Activated T-helper 1 cell treated with Interleukin-2 at 50 U/mL for 16 hours (primary cell): Measurements from ENCODE around the gene CDKN2A.
"Not testable (repeated sequence)": the region's sequence is repeated elsewhere in the genome, so short reads cannot be mapped to it uniquely, and the experiment has no call there.

Experiments used
- DNase-seq: peaks from one replicate; pipeline ENCODE4 v3.0.0-alpha.2; 2020; ENCODE audit warnings: low read depth

The CDKN2A gene

DNA sequence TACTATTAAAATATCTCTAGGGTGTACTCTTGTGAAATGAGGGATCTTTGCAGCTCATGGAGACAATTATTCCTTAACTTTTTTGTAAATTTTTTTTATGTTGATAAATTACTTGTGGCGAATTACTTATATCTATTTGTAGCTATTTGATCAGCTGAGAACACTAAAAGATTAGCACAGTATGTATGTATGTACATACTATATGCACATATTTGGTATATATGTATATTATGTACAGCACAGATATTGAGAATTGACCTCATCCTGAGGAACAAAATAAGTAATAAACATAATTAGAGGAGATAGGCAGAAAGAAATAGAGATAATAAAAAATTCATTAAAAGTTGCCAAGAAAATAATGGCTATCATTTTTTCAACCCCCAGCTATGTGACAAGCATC lies 11.8 kb downstream of the CDKN2A start:
- DNase-seq: no peak

DNA sequence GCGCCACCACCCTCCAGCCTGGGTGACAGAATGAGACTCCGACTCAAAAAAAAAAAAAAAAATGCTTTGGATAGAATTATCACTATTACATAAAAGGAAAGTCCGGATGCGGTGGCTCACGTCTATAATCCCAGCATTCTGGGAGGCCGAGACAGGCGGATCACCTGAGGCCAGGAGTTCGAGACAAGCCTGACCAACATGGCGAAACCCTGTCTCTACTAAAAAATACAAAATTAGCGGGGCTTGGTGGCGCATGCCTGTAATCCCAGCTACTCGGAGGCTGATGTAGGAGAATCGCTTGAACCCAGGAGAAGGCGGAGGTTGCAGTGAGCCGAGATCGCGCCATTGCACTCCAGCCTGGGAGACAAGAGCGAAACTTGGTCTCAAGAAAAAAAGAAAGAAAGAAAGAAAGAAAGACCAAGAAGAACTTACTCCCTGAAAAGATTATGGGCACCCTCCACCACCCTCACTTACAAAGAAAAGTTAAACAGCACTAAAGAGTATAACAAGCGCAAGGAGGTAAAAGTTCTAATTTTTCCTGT lies 17.8 kb downstream of the CDKN2A start:
- DNase-seq: no peak

DNA sequence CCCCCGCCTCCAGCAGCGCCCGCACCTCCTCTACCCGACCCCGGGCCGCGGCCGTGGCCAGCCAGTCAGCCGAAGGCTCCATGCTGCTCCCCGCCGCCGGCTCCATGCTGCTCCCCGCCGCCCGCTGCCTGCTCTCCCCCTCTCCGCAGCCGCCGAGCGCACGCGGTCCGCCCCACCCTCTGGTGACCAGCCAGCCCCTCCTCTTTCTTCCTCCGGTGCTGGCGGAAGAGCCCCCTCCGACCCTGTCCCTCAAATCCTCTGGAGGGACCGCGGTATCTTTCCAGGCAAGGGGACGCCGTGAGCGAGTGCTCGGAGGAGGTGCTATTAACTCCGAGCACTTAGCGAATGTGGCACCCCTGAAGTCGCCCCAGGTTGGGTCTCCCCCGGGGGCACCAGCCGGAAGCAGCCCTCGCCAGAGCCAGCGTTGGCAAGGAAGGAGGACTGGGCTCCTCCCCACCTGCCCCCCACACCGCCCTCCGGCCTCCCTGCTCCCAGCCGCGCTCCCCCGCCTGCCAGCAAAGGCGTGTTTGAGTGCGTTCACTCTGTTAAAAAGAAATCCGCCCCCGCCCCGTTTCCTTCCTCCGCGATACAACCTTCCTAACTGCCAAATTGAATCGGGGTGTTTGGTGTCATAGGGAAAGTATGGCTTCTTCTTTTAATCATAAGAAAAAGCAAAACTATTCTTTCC lies 19.3 kb downstream of the CDKN2A start:
- no peak for DNase-seq

DNA sequence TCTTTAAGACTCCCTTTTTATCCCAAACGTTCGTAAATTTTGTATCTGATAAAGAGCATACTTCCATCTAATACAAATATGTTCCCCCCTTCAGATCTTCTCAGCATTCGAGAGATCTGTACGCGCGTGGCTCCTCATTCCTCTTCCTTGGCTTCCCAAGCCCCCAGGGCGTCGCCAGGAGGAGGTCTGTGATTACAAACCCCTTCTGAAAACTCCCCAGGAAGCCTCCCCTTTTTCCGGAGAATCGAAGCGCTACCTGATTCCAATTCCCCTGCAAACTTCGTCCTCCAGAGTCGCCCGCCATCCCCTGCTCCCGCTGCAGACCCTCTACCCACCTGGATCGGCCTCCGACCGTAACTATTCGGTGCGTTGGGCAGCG lies 19.9 kb downstream of the CDKN2A start:
- DNase-seq: no peak

DNA sequence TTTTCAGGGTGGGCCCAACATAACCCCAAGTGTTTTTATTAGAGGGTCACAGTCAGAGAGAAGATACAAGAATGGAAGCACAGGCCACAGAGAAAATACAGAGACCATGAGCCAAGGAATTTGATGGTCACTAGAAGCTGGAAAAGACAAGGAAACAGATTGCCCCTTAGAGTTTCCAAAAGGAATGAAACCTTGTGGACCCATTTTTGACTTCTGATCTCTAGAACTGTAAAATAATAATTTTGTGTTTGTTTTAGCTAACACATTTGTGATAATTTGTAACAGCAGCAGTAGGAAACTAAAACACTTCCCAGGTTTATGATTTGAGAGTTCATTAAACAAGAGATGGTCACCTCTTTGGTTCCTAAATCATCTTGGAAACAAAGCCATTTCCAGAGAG lies 21.8 kb downstream of the CDKN2A start:
- DNase-seq: no peak

DNA sequence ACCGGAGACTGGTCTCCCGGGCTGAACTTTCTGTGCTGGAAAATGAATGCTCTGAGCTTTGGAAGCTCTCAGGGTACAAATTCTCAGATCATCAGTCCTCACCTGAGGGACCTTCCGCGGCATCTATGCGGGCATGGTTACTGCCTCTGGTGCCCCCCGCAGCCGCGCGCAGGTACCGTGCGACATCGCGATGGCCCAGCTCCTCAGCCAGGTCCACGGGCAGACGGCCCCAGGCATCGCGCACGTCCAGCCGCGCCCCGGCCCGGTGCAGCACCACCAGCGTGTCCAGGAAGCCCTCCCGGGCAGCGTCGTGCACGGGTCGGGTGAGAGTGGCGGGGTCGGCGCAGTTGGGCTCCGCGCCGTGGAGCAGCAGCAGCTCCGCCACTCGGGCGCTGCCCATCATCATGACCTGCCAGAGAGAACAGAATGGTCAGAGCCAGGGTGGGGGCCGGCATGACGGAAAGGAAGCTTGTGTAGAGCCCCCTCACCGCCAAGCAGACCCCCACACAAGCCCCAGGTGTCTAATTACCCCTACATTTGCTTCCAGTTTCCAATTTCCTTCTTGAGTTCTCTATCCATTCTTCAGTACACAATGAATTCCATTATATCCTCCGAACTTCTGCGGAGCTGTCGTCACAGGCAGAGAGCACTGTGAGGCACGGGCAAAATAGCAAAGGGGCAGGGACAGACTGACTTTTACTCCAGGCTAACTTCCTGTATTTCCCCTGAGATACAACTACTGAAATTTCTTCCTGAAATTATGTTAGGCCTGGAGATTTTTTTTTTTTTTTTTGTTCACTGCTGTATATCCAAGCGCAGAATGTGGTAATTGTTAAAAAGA lies 23.2 kb downstream of the CDKN2A start:
- no peak for DNase-seq

DNA sequence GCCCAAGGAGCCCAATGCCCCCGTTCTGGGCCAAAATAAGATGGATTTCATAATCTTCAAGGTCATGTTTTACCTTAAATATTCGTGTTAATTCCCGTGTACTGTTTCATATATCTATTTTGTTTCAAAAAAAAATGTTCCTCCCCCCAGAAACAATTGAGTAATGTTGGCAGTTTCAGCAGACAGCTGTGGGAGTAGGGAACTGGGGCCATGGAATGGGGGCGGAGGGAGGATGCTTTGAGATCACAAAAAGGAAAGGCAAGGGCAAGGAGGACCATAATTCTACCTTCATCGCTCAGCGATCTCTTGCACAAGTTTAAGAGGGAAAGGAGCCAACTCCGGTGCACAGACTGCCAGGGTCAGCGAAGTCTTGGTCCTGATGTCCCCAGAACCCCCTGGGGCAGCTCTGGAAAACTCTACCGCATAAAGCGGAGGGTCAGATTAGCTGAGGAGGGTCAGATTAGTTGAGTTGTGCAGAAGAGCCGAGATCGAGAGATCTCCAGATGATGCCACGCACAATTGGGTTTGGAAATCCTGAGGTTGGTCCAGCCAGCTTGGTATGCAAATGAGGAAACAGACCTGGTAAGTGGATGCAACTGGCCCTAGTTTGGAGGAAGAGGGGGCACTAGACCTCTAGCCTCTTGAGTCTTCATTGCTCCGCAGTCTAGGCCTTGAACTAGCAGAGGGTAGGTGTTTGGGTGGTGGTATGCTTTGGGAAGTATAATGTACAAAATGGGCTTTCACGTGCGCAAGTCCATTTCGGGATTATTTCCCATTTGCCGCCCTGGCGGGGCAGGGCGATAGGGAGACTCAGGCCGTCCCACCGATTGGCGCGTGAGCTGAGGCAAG lies 24.0 kb downstream of the CDKN2A start:
- no peak for DNase-seq

DNA sequence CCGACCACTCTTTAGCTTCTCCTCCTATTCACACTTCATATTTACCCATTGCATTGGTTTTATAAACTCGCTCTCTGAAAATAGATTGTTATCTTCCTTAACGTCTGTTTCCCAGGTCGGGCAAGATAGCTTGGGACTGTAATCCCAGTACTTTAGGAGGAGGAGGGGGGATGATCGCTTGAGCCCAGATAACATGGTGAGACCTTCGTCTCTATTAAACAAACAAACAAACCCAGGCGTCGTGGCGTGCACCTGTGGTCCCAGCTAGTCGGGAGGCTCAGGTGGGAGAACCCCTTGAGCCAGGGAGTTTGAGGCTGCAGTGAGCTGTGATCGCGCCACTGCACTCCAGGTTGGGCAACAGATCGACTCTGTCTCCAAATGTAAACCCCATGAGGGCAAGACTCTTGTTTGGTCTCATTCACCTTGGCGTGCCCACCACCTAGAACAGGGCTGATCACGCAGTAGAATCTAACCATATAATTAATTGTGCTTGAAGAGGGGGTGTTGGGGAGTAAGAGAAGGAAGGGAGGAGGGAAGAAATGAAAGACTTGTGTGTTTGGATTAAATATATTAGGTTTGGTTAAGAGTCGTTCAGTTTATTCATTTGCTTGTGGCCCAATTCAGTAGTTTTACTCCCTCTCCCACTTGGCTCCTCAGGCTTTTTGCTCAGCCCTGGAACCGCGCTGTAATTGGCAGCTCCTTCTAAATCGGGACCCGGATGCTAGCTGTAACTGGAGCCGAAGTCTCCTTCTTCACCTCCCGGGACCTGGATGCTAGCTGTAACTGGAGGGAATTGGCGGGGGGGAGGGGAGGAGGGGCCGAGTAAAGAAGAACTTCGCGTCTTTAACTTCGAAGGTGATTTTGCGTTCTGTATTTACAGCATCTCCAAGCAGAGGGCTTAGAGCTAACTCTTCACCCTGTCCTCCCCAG lies 24.9 kb downstream of the CDKN2A start:
- no peak for DNase-seq

DNA sequence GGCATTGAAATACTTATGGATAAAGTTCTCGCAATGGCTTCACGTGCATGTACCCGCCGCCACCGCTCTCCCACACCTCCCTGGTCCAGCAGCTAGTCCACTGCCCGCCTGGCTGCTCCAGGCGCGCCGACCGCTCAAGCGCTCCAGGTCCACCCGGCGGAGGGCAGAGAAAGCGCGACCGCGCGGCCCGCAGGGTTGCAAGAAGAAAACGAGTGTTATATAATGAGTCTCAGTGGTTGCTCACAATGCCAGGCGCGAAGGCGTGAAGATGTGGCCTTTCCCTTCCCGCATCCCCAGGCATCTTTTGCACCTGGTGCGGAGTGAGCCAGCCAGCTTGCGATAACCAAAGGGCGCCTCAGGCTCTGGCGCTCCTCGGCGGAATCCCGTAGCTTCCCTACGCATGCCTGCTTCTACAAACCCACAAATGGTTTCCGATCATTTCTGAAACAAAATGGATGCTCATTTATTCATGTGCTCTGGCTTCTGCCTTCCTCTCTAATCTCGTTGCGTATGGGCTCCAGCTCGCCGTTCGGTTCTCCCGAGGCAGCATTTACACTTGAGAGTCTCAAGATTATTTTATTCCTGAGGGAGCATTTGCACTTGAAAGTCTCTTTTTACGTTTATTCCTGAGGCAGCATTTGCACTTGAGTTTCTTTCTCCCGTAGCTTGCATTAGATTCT lies 25.7 kb downstream of the CDKN2A start:
- no peak for DNase-seq

DNA sequence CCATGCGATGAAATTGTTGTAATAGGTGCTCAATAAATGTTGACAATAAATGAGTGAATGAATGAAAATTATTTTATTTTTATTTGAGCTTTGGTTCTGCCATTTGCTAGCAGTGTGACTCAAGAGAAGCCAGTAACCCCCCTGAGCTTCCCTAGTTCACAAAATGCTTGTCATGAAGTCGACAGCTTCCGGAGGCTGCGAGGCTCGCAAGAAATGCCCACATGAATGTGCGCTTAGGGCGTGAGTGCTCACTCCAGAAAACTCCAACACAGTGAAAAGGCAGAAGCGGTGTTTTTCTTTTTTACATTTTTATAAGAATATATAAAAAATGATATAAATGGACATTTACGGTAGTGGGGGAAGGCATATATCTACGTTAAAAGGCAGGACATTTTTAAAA lies 26.5 kb downstream of the CDKN2A start:
- no peak for DNase-seq

DNA sequence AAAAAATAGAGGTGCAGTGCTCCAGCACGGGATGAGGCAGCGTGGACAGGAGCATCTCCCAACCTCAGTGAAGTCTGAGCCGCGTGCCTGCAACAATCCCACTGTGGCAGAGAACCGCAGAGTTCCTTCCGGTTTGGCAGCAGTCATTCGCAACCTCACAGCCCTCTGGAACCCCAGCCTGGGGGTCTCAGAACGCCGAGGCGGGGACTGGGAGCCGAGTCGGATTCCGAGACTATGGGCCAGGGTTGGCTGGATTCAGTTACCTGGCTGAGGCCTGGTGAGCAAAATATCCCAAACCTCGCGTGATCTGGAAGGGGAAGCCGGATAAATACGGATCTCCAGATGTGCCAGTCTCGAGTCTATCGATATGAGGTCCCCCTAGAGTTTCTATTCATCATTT lies 27.0 kb downstream of the CDKN2A start:
- no peak for DNase-seq

DNA sequence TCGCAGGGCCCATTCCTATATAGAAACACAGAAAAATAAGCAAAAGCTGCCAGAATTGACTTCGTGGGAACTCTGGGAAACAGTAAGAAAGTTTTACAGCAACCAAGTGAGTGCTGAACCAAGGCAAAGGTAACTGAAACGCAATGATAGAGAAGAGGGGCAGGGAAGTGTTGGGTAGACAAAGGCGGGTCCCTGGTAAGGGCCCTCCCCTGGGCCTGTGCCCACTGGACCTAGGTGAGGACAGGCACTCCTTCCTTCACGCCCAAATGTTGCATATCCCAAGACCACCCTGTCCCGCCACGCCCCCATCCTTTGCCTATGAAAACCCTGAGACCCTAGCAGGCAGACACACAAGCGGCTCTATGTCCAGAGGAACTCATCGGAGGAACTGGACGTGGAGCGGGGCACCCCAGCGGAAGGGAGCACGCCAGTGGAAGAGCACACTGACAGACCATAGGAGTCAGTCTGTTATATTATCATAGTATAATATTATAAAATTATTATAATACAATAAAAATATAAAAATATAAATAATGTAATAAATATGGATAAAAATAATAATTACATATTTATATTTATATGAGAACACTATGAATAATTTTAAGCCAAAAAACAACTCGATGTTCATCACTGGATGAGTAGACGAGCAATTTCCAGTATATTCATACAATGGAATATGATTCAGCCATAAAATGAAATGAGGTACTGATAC lies 27.9 kb downstream of the CDKN2A start:
- DNase-seq: no peak

DNA sequence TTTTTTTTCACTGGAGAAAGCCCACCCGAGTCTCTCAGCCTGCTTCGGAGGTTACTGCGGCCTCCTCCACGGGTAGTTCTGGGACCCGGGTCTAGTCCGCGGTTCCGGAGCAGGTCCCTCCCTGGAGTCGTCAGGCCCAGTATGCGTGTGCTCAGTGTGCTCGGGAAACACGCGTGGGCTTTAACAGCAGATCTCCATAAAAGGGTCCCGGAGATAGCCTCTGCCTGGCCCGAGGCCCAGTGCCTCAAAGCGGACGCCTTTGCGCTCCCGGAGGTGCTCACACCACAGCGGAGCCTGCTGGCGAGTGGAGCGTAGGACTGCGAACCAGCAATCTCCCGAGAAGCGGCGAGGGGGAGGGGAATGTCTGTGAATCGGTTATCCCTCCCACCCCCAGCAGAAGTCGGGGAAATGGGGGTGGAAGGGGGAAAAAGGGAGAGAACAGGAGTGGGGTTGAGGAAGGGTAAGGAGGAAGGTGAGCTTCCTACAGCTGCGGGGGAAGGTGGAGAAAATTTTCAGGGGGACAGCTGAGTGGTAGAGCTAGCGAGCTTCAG lies 28.7 kb downstream of the CDKN2A start:
- DNase-seq: no peak

DNA sequence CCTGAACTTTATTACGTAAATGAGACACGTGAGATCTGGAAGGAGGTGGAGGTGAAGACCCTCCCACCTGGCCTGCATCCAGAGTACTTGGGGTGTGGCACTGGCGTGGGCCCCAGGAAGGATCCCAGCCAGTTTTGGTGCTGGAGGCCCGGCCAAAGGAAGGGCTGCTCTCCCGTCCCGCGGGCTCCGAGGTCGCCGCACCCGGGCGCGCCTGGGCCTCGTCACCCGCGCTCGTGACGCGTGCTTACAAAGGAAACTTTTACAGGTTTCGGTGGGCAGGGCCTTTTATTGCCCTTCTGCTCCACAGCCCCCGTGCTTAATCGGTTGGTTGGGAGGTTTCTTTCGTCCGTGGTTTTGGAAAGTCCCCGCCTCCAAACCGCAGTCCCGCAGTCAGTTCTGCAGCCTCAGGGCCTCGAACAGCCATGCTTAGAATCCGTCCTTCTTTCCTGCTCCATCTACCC lies 29.2 kb downstream of the CDKN2A start:
- DNase-seq: no peak

DNA sequence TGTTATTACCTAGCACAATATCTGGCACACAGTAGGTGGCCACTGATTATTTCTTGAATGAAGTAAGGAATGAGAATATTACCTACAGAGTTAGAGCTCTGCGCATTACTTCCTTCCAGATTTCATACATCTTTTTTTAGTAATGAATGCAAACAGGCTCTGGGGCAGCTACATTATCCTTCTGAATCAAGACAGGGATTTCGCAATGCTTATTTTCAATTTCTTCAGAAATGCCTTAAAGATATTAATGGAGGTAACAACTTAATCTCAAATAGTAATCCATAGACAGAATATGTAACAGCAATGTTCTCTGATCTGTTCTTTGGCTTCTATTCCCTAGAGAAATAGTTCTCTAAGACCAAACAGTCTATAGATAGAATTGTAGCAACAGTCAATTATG lies 32.6 kb downstream of the CDKN2A start:
- no peak for DNase-seq

DNA sequence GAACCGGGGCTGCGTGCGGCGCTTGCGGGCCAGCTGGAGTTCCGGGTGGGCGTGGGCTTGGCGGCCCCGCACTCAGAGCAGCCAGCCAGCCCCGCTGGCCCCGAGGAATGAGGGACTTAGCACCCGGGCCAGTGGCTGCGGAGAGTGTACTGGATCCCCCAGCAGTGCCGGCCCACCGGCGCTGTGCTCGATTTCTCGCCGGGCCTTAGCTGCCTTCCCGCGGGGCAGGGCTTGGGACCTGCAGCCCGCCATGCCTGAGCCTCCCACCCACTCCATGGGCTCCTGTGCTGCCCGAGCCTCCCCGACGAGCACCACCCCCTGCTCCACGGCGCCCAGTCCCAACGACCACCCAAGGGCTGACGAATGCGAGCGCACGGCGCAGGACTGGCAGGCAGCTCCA lies 34.9 kb downstream of the CDKN2A start:
- not testable (repeated sequence) for DNase-seq

DNA sequence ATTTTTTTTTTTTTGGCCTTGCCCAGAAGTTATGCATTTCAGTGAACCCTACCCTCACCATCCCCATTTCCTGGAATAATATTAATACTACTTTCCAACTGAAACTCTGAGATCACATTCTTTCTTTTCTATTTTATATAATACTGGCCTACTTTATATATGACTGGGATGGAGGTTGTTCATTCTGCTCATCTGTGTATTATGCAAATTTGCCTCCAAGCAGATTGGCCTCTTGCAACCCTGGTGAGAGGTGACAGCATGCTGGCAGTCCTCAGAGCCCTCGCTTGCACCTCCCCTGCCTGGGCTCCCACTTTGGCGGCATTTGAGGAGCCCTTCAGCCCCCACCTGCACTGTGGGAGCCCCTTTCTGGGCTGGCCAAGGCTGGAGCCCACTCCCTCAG lies 35.4 kb downstream of the CDKN2A start:
- DNase-seq: no peak

DNA sequence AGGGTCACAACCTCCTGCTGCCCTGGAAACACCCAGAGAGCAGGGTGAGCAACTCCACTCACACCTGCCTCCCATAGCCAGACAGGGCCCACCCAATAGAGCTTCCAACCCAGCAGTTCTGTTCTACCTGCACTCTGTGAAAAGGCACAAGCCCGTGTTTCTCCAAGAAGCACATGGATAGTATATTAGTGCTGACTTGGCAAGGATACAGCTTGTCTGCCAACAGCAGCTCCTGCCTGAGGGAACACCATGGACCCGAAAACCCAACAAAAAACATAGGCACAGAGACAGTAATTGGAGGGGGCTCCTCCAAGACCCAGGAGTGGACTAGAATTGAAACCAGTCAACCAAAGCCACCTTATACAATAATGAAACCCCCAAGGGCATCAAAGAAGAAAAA lies 48.6 kb downstream of the CDKN2A start:
- no peak for DNase-seq

DNA sequence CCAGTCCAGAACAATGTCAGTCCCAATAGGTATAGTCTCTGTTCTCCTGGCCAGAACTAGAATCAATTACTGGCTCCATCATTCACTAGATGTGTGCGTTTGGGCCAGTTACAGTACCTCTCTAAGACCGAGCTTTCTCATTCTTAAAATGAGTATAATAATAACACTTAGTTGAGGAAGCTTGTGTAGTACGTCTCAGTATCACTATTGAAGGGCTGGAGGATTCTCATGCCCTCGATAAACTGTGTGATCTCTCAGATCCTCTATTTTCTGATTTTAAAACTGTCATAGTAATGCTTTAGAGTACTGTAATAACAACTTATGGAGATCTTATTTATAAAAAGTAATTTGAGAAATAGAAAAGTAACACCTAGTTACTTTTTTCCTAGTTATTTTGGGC lies 50.7 kb downstream of the CDKN2A start:
- DNase-seq: no peak
